GM12878 (cell line): Measurements from ENCODE around the gene LEFTY1.

ENCODE experiments used
- ATF3 ChIP-seq: IDR thresholded peaks from 2 replicates; pipeline ENCODE4 v1.6.1; 2011; ENCODE audit warnings: low read depth, mild to moderate bottlenecking, low read length, moderate library complexity, borderline replicate concordance; ENCODE audit errors: extremely low read depth
- HDGF ChIP-seq: fragments of 450-650 bp; IDR thresholded peaks from 2 replicates; pipeline ENCODE4 v1.6.1; 2016; ENCODE audit warnings: antibody characterized with exemption
- MLLT1 ChIP-seq: fragments of 450-650 bp; IDR thresholded peaks from 2 replicates; pipeline ENCODE4 v1.6.1; 2016; ENCODE audit warnings: mild to moderate bottlenecking
- NR2C2 ChIP-seq: IDR thresholded peaks from 2 replicates; pipeline ENCODE4 v1.6.1; 2011; ENCODE audit warnings: borderline replicate concordance, low read depth; ENCODE audit not compliant: control insufficient read depth, insufficient read length
- ZNF687 ChIP-seq: fragments of 450-650 bp; IDR thresholded peaks from 2 replicates; pipeline ENCODE4 v1.6.1; 2017; ENCODE audit warnings: mild to moderate bottlenecking, moderate library complexity

- TF ChIP-seq MLLT1 (no peak), ZNF687 (no peak), NR2C2 (no peak), HDGF (no peak), ATF3 (no peak)
Observed at GRCh38 chr1:225908013-225908640, 19.2 kb upstream of the LEFTY1 start.
